Osteocyte (in vitro differentiated cells): Measurements from ENCODE around the gene ADAM17. TPM values are rescaled to one million over a fixed set of nuclear protein-coding genes. Genes with fewer than 3 reads are reported as not detected.
A peak's percentile ranks its signal among the peaks of the same experiment; 100 is the strongest.

Source experiments
- DNase-seq: peaks from one replicate; pipeline ENCODE4 v3.0.0; 2021; ENCODE audit warnings: mixed read lengths; ENCODE audit not compliant: unreplicated experiment; ENCODE audit errors: extremely low spot score
- H3K27ac Mint-ChIP-seq: one replicate; pipeline ENCODE4 v1.8.0; 2021; ENCODE audit warnings: mild to moderate bottlenecking, mixed read lengths; ENCODE audit not compliant: unreplicated experiment
- H3K27me3 Mint-ChIP-seq: one replicate; pipeline ENCODE4 v1.8.0; 2021; ENCODE audit warnings: mixed read lengths; ENCODE audit not compliant: unreplicated experiment
- H3K36me3 Mint-ChIP-seq: one replicate; pipeline ENCODE4 v1.8.0; 2021; ENCODE audit warnings: mixed read lengths; ENCODE audit not compliant: unreplicated experiment
- H3K4me1 Mint-ChIP-seq: one replicate; pipeline ENCODE4 v1.8.0; 2021; ENCODE audit warnings: mixed read lengths; ENCODE audit not compliant: unreplicated experiment
- H3K4me3 Mint-ChIP-seq: one replicate; pipeline ENCODE4 v1.8.0; 2021; ENCODE audit warnings: mild to moderate bottlenecking, moderate library complexity, mixed read lengths; ENCODE audit not compliant: unreplicated experiment
- H3K9me3 Mint-ChIP-seq: one replicate; pipeline ENCODE4 v1.8.0; 2021; ENCODE audit warnings: mixed read lengths; ENCODE audit not compliant: unreplicated experiment
- total RNA-seq: library from RNA; stranded (reverse); gene quantifications from 2 replicates; pipeline ENCODE4 v1.2.1, GENCODE V29; 2021
- TF ChIP-seq, protein P1 (sequence below): fragments of 200-600 bp; sonication (generic); IDR thresholded peaks from 2 replicates; pipeline ENCODE4 v1.5.0; 2021; ENCODE audit warnings: antibody characterized with exemption, mild to moderate bottlenecking, moderate library complexity

ADAM17 gene
- total RNA-seq, 1 donor from 2014 or later, result 36.4 TPM

DNA sequence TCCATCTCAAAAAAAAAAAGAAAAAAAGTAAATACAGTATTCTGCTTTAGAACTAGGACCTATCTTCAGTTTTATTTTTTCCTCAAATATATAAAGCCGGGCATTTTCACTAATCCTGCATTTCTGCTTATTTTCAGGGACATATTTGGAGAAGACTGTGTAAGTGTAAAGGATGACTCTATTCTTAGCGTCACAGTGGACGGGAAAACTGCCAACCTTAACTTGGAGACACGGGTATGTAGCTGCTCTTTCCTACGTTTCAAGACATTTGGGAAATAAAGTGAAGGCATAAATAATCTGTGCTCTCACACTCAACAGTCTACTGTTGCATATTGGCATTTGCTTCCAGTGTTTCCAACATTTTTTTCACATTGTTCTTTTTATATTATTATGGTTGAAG is 84.4 kb downstream of the ADAM17 start:
- Mint-ChIP-seq H3K27me3 (no peaks in the 10 kb centered on the region), H3K4me1 (peaks cover 20% of the 10 kb centered on the region), H3K27ac (no peak overlapping the region), H3K9me3 (no peaks in the 10 kb centered on the region), H3K36me3 (peaks cover 11% of the 10 kb centered on the region), H3K4me3 (no peak overlapping the region)
- TF ChIP-seq, protein P1, sequence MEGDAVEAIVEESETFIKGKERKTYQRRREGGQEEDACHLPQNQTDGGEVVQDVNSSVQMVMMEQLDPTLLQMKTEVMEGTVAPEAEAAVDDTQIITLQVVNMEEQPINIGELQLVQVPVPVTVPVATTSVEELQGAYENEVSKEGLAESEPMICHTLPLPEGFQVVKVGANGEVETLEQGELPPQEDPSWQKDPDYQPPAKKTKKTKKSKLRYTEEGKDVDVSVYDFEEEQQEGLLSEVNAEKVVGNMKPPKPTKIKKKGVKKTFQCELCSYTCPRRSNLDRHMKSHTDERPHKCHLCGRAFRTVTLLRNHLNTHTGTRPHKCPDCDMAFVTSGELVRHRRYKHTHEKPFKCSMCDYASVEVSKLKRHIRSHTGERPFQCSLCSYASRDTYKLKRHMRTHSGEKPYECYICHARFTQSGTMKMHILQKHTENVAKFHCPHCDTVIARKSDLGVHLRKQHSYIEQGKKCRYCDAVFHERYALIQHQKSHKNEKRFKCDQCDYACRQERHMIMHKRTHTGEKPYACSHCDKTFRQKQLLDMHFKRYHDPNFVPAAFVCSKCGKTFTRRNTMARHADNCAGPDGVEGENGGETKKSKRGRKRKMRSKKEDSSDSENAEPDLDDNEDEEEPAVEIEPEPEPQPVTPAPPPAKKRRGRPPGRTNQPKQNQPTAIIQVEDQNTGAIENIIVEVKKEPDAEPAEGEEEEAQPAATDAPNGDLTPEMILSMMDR, result no peak
- DNase-seq, result no peak

DNA sequence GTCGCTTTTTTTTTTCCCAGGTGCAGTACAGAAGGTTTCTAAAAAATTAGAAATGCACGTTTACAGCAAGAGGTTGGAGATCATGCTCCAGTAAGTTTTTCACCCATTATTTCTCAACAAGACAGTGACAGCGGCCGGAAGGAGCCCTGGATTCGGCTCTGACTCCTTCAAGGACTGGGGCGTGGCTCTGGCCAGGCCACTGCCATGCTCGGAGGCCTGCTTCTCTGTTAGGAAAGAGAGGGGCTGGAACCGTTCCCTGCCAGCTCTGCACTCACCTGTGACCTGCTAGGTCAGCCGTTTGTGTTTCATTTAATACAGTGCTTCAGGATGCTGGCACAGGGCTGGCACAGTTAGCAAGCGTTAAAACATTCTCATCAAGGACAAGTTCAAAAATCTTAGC is 87.9 kb downstream of the ADAM17 start:
- Mint-ChIP-seq H3K9me3 (no peaks in the 10 kb centered on the region), H3K27me3 (no peaks in the 10 kb centered on the region), H3K27ac (no peak overlapping the region), H3K36me3 (peaks cover 10% of the 10 kb centered on the region), H3K4me1 (peaks cover 3% of the 10 kb centered on the region), H3K4me3 (no peak overlapping the region)
- no peak for DNase-seq
- TF ChIP-seq, protein P1, result no peak

DNA sequence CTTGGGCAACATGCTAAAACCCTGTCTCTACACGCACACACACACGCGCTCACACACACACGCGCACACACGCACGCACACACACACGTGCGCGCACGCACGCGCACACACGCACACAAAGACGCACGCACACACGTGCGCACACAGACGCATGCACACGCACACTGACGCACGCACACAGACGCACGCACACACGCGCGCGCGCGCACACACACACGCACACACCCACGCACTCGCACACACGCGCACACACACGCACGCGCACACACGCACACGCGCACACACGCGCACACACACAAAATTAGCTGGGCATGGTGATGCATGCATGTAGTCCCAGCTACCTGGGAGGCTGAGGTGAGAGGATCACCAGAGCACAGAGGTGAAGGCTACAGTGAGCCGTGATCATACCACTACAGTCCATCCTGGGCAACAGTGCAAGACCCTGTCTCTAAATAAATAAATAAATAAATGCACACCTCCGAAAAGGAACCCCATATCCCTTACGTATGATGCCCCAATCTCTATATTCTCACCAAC is 89.4 kb downstream of the ADAM17 start:
- no peak overlapping the region for H3K27ac Mint-ChIP-seq
- peak; percentile 11 for DNase-seq
- no peaks in the 10 kb centered on the region for H3K9me3 Mint-ChIP-seq
- H3K4me1 Mint-ChIP-seq, result peaks cover 3% of the 10 kb centered on the region
- TF ChIP-seq, protein P1, result no peak
- peaks cover 10% of the 10 kb centered on the region for H3K36me3 Mint-ChIP-seq
- H3K27me3 Mint-ChIP-seq, result no peaks in the 10 kb centered on the region
- H3K4me3 Mint-ChIP-seq, result no peak overlapping the region

DNA sequence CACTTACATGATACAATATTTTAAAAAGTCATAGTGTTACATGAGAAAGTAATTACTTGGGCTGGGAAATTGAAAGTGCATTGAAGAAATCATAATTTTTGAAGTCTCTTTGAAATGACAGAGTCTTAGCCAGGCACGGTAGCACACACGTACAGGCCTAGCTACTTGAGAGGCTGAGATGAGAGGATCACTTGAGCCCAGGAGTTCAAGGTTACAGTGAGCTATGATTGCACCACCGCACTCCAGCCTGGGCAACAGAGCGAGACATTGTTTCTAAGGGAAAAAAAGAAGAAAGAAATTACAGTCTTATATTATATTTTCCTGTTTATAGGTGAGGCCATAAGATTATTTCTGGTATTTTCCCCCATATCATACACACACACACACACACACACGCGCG is 90.5 kb downstream of the ADAM17 start:
- DNase-seq, result peak; percentile 21
- TF ChIP-seq, protein P1, result no peak
- no peak overlapping the region for H3K27ac Mint-ChIP-seq
- no peaks in the 10 kb centered on the region for H3K27me3 Mint-ChIP-seq
- H3K4me3 Mint-ChIP-seq, result no peak overlapping the region
- peaks cover 3% of the 10 kb centered on the region for H3K4me1 Mint-ChIP-seq
- H3K36me3 Mint-ChIP-seq, result peaks cover 17% of the 10 kb centered on the region
- H3K9me3 Mint-ChIP-seq, result no peaks in the 10 kb centered on the region

DNA sequence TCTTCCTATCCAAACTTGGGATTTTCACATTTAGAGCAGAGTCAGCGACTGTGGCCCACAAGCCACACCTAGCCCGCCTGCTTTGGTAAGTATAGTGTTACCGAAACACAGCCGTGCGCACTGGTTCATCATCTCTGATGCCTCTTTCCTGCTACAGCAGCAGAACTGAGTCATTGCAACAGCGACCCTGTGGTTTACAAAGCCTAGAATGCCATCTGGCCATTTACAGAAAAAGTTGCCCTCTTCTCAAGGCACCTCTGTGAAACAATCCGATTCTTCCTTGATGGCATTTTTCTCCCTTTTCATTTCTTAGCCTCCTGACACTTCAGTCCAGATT is 92.0 kb downstream of the ADAM17 start:
- Mint-ChIP-seq H3K27ac (no peak overlapping the region), H3K27me3 (no peaks in the 10 kb centered on the region), H3K4me1 (peaks cover 3% of the 10 kb centered on the region), H3K9me3 (no peaks in the 10 kb centered on the region), H3K36me3 (peaks cover 21% of the 10 kb centered on the region), H3K4me3 (no peak overlapping the region)
- DNase-seq, result peak; percentile 66
- TF ChIP-seq, protein P1, result no peak
